SK-N-SH (cell line): Measurements from ENCODE around the gene EFNA3.

Experiments used
- CHD2 ChIP-seq: fragments of 150-350 bp; IDR thresholded peaks from 2 replicates; pipeline ENCODE4 v1.6.1; 2018; ENCODE audit warnings: low read length; ENCODE audit not compliant: partially characterized antibody
- CTCF ChIP-seq: fragments of 200-600 bp; sonication (generic); IDR thresholded peaks from 2 replicates; pipeline ENCODE4 v1.6.1; 2017; ENCODE audit warnings: antibody characterized with exemption, mild to moderate bottlenecking, moderate library complexity
- ELF1 ChIP-seq: IDR thresholded peaks from 2 replicates; pipeline ENCODE4 v1.4.0; 2012
- NRF1 ChIP-seq: IDR thresholded peaks from 2 replicates; pipeline ENCODE4 v1.6.1; 2012; ENCODE audit warnings: low read depth, mild to moderate bottlenecking, low read length
- POLR2AphosphoS5 ChIP-seq: IDR thresholded peaks from 2 replicates; pipeline ENCODE4 v1.6.1; 2012; ENCODE audit warnings: low read depth, low read length
- REST ChIP-seq: IDR thresholded peaks from 2 replicates; pipeline ENCODE4 v1.6.1; 2012; ENCODE audit warnings: mild to moderate bottlenecking, low read depth, low read length, moderate library complexity
- RFX5 ChIP-seq: IDR thresholded peaks from 2 replicates; pipeline ENCODE4 v1.6.1; 2012; ENCODE audit warnings: mild to moderate bottlenecking, improper control_type of control experiment, low read length
- SMC3 ChIP-seq: IDR thresholded peaks from 2 replicates; pipeline ENCODE4 v1.6.1; 2012; ENCODE audit warnings: low read depth, low read length, improper control_type of control experiment
- TAF1 ChIP-seq: IDR thresholded peaks from 2 replicates; pipeline ENCODE4 v1.6.1; 2012; ENCODE audit warnings: low read depth, mild to moderate bottlenecking, low read length, moderate library complexity, borderline replicate concordance

- TF ChIP-seq NRF1, result no peak
- TF ChIP-seq REST, result no peak
- no peak for TF ChIP-seq CHD2
- TF ChIP-seq ELF1, result no peak
- no peak for TF ChIP-seq CTCF
- no peak for TF ChIP-seq RFX5
- no peak for TF ChIP-seq TAF1
- no peak for TF ChIP-seq POLR2AphosphoS5
- TF ChIP-seq SMC3, result no peak
Measured at GRCh38 chr1:155062702-155063411, 15.8 kb upstream of the EFNA3 start.
